T47D (cell line): ENCODE results near the gene KDM1B.
"Not testable (repeated sequence)": the region's sequence is repeated elsewhere in the genome, so short reads cannot be mapped to it uniquely, and the experiment has no call there.

Source experiments
- DNase-seq, 2 experiments: peaks; one replicate each; pipeline versions ENCODE4 v3.0.0 to v3.0.0-alpha.2; 2011 to 2012; ENCODE audit warnings: low read depth in 1 of 2, low spot score in 1 of 2
- JUND ChIP-seq: IDR thresholded peaks from 2 replicates; pipeline ENCODE4 v1.6.1; 2012; ENCODE audit warnings: low read depth
- in situ Hi-C: cut with HindIII; loops from 2 replicates; pipeline ENCODE4 v1.10.0; 2016; ENCODE audit warnings: low sequenced_read_pairs, low pct_unique_long_range_greater_than_20kb

Gene KDM1B

DNA sequence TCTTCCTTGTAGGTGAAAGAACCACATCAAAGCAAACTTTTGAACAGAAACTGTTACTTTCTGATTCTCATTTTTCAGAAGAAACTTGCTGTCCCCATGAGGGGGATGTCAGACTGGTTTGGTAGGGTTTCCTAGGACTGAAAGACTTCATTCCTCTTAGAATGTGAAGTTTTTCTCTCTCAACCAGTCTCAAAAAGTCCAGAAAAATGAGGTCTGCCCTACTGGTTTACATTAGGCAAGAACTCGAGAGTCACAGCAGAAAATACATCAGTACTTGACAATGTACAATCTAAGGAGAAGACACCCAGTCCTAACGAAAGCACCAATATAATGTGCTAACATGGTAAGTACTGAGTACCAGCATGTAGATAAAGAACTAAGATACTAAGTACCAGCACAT, 20.1 kb upstream of the KDM1B start:
- in situ Hi-C loops = no loop called here
- TF ChIP-seq JUND = no peak
- DNase-seq = no peak

DNA sequence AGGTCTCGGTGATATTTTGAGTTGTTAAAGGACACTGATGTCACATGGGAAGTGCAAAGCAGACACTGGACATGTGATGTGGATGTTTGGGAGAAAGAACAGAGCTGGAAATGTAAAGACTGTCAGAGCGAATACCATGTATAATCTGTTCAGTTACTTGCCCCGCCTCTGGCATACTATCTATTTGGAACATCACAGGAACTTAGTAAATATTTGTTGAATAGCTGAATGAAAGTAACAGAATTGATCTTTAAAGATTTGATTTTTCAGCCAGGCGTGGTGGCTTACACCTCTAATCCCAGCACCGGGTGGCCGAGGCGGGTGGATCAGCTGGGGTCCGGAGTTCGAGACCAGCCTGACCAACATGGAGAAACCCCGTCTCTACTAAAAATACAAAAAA, 19.0 kb upstream of the KDM1B start:
- DNase-seq = no peak
- TF ChIP-seq JUND = no peak
- in situ Hi-C loops = no loop called here

DNA sequence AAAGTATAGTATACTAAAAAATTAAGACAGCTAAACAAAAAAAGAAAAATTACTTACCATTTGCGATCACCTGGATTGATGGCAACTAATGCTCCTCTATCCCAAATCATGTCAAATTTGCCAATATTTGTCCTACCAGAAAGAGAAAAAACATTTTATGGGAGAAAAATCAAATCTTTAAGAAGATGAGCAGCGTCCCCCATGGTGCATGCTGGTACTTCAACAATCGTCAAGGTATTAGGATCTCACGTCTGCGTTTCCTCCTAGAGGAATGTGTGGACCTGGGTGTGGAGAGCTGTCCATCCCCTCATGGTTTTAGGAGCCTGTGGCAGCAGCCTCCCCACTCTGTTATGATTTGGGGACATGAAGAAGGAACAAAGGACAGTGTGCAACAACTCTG, 16.3 kb upstream of the KDM1B start:
- TF ChIP-seq JUND = no peak
- no peak for DNase-seq
- in situ Hi-C loops = no loop called here

DNA sequence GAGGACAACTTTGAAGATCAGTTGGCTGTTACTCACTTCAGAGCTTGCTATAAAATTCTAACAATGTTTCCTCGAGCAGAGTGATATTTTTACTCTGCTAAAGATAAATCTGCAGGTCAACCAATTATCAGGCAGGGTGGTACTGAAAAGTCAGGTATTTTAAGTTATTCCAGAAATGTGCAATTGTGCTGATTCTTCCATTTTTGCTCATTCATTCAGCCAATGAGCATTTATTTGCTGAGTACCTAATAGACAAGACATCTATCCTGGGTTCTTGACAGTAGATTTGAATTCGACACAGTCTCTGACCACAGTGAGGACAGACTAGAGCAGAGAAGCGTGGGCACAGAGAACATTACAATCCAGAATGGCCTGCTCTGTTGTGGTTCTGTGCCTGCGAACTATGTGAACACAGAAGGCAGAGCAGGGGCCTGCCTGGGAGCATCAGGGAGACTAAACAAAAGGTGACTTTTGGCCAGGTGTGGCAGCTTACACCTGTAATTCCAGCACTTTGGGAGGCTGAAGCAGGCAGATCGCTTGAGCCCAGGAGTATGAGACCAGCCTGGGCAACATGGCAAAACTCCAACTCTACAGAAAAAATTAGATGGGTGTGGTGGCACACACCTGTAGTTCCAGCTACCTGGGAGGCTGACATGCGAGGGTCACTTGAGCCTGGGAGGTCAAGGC, 15.1 kb upstream of the KDM1B start:
- TF ChIP-seq JUND = no peak
- no peak for DNase-seq
- in situ Hi-C loops = no loop called here

DNA sequence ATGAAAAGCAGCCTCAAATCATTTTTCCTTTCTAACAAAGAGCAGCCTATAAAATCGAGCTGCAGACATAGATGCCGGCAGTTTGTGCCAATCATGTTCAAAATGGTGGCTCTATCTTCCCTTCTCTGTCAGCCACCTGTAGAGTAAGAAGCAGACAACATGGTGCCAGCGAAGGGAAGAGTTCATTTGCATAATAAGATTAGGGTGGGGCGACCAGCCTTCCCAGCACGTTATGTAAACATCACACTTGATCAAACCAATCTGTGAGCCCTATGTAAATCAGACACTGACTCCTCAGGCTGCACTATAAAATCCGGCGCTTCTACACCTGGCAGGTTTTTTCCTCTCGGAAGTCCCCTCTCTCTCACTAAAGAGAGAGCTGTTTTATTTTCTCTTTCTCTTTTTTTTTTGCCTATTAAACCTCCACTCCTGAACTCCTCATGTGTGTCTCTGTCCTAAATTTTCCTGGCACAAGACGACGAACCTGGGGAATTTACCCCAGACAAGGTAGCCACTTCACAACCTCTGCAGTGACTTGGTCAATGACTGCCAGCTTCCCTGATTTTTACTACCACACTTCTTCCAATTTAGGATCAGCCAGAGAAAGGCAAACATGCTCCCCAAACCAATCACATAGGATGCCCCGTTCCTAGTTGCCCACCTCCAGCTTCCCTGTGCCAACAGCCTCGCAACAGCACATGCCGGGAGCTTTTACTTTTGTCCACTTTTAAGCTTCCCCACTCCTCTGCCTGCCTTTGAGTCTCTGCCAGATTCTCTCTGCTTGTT, 13.2 kb upstream of the KDM1B start:
- no peak for TF ChIP-seq JUND
- in situ Hi-C loops = no loop called here
- DNase-seq = peak in 1 of 2 experiments; percentile 72

DNA sequence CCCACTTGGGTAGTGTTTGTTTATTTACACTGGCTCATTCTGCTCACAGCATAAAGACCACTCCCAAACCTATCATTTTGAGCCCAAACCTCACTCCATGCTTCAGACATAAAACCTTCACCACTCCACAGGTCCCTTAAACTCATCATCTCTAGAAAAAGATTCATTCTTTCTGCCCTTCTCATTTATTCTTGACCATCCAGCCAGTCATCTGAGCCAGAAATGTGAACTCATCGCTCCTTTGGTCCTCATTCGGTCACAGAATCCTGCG, 12.7 kb upstream of the KDM1B start:
- in situ Hi-C loops = no loop called here
- DNase-seq = no peak
- no peak for TF ChIP-seq JUND

DNA sequence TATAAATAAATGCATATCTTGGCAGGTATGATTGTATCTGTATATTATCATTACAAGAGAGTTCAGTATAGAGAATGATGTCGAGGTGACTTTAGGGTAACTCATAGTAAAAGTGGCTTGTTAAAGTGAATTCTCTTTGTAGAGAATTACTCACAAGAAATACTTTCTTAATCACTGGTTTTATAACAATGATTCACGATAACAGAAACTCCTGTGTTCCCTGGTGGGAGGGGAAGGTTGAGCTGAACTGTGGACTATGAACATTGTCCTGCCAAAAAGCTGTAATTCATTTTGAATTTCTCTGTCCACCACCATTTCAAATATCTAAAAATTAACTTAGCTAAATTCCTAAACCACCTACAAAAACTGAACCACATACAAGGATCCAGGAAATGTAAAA, 8.1 kb upstream of the KDM1B start:
- TF ChIP-seq JUND = no peak
- DNase-seq = no peak

DNA sequence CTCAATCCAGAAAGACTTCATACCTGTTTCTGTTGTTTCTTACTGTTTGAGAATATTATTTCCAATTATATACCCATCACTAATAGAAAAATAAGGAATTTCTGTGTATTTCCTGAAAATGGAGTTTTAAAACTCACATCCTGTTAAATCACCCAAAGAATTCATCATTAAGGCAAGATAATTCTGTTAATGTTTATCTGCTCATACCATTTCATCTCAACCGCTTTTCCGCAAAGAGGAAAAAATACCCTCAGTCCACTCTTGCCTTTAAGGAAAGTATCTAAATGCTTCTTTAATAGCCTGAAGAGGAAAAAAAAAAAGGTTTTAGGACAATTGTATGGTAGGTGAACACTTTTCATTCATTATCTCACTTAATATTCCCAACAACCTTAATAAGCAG, 7.6 kb upstream of the KDM1B start:
- DNase-seq = no peak
- TF ChIP-seq JUND = no peak
- in situ Hi-C loops = no loop called here

More for the DNA sequence above, 8.1 kb upstream of the KDM1B start:
- in situ Hi-C loops = no loop called here

DNA sequence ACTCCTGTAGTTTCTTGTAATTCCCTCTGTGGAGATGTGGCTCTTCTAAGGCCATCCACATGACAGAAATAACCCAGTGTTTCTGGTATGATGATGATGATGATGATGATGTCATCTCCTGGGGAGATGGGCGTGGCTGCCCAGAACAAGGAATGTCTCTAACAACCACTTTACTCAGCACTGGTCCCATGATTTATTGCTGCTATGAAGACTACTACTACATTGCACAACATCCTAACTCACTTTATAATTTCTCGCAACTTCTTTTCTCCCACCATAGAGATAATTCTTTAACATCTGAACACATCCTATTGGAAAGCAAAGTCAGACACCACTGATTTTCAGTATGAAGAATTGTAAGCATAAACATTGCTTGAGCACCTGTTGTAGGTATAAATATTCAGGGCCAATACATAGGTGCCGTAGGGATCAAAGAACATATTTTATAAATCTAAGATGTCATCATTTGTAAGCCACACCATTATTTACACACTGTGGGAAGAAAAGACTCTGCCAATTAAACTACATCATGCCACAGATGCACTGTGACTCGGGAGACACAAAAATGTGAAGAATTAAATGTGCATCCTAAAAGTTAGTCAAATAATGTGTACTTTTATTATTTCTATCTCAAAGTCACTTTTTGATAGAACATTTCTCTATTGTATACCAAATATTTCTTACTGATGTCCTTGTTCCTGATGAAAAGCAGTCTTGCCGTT, 6.8 kb upstream of the KDM1B start:
- no peak for TF ChIP-seq JUND
- DNase-seq = no peak
- in situ Hi-C loops = no loop called here

DNA sequence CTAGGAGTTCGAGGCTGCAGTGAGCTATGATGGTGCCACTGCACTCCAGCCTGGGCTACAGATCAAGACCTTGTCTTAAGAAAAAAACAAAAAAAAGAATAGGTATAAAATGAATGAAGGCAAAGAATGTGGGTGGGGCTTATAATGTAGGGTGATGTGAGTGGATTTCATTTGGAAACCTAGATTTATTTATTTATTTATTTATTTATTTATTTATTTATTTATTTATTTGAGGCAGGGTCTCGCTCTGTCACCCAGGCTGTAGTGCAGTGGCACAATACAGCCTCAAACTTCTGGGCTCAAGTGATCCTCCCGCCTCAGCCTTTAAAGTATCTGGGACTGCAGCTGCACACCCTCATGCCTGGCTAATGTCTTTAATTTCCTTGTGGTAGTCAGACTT, 3.8 kb upstream of the KDM1B start:
- DNase-seq, in situ Hi-C loops: not testable (repeated sequence)

DNA sequence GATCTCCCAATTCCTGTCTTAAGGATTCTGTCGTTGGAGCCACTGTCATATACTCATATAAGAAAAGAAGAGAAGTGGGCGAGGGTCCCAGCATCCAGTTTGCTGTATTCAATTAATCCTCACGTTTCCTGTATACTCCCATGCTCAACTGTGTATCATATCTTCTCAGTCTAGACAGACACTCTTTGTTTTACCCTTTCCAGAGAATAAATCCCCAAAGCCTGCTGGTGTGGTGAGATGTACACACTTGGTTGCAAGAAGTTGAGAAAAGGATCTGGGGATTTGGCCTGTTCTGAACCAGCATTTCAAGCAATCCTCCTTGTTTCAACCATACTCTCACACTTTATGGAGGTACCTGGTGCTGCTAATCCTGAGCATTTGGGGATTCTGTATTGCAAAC, 3.4 kb upstream of the KDM1B start:
- no peak for DNase-seq
- TF ChIP-seq JUND = no peak
- in situ Hi-C loops = no loop called here

DNA sequence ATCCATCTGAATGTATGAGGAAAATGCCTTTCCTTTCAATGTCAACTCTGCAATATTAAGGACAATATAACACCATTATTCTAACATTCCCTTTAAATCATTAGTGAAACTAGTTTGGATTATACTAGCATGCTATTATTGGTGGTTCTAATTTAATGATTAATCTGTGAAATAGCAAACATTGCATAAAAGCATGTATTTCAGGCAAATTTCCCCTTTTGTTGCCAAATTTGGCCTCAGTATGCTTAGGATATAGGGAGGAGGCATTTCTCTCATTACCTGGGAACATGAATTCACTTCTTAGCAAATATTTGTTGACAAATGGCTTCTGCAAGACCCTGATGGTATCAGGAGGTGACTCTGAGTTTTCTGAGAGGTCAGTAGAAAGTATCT, 1.9 kb upstream of the KDM1B start:
- TF ChIP-seq JUND = no peak
- DNase-seq = no peak
- in situ Hi-C loops = no loop called here

DNA sequence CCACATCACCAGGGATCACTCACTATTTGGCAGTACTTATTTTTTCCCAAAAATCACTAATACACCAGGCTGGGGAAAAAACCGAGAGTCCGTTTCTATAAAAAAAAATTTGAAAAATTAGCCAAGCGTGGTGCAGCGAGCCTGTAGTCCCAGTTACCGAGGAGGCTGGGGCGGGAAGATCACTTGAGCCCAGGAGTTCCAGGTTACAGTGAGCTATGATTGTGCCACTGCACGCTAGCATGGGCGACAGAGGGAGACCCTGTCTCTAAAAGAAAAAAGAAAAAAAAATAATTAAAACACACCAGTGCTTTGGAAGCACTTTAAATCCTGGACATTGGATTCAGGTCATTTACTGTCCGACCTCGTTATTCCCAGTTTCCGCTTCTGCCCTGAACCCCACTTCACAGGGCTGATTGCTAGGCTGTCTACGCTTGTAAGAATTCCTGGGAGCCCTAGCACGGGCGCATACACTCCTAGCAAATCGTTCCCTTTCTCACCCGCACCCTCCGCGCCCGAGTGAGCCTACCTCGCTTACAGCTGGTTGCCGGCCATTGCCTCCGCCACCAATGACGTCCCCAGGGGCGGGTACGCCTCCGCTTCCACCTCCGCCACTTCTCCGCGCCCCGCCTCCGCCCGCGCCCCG, 594 bp upstream of the KDM1B start, which contains the start of gene TPMT:
Gene TPMT (minus strand): TSS at position 571 of the 643 bp plus-strand sequence. CDS start 5,950 bp downstream, outside the sequence.
- TF ChIP-seq JUND = no peak
- in situ Hi-C loops = no loop called here

More for the DNA sequence above, 594 bp upstream of the KDM1B start, which contains the start of gene TPMT:
- no peak for DNase-seq
